ENCODE results near the gene C1QTNF12. TPM values are rescaled to one million over a fixed set of nuclear protein-coding genes. Genes with fewer than 3 reads are reported as not detected.

The C1QTNF12 gene
- polyA plus RNA-seq, 2 donors = 1.6 to 3.0 TPM

- Histone ChIP-seq H3K27ac (ENCODE audit: low read depth in 2 of 2, low read length in 1 of 2) (no peak overlapping the region), H3K4me1 (ENCODE audit: control insufficient read depth in 2 of 2, insufficient read depth in 2 of 2, low read length in 1 of 2) (peaks cover 0 to 23% of the 10 kb centered on the region in 2 donors), H3K27me3 (ENCODE audit: control insufficient read depth in 1 of 2, insufficient read depth in 2 of 2, low read length in 2 of 2) (peaks cover 0 to 2% of the 10 kb centered on the region in 2 donors), H3K9me3 (ENCODE audit: control insufficient read depth in 2 of 2, insufficient read depth in 1 of 2, low read depth in 1 of 2, low read length in 1 of 2) (no peaks in the 10 kb centered on the region), H3K36me3 (ENCODE audit: control insufficient read depth in 2 of 2, insufficient read depth in 2 of 2, low read length in 1 of 2) (no peaks in the 10 kb centered on the region), H3K4me3 (ENCODE audit: low read depth in 1 of 2, low read length in 2 of 2) (no peak overlapping the region)
- 67 to 75% methylated on average over 14 of the region's 14 CpGs for WGBS, 2 donors
Observed at GRCh38 chr1:1282998-1283397, 36.5 kb upstream of the C1QTNF12 start.

GRCh38 chr1:1281533-1282321 lies 35.2 kb upstream of the C1QTNF12 start:
- H3K36me3 ChIP-seq (ENCODE audit: control insufficient read depth in 2 of 2, insufficient read depth in 2 of 2, low read length in 1 of 2) = no peaks in the 10 kb centered on the region
- H3K4me1 ChIP-seq (ENCODE audit: control insufficient read depth in 2 of 2, insufficient read depth in 2 of 2, low read length in 1 of 2) = peaks cover 0 to 23% of the 10 kb centered on the region in 2 donors
- H3K27me3 ChIP-seq (ENCODE audit: control insufficient read depth in 1 of 2, insufficient read depth in 2 of 2, low read length in 2 of 2) = no peaks in the 10 kb centered on the region
- WGBS, 2 donors = 37% methylated on average over 26 of the region's 26 CpGs
- peak overlapping the region; percentile 81 to 89 for H3K27ac ChIP-seq (ENCODE audit: low read depth in 2 of 2, low read length in 1 of 2)
- no peaks in the 10 kb centered on the region for H3K9me3 ChIP-seq (ENCODE audit: control insufficient read depth in 2 of 2, insufficient read depth in 1 of 2, low read depth in 1 of 2, low read length in 1 of 2)
- H3K4me3 ChIP-seq (ENCODE audit: low read depth in 1 of 2, low read length in 2 of 2) = no peak overlapping the region

- Histone ChIP-seq H3K4me1 (ENCODE audit: control insufficient read depth in 2 of 2, insufficient read depth in 2 of 2, low read length in 1 of 2) (peaks cover 0 to 23% of the 10 kb centered on the region in 2 donors), H3K4me3 (ENCODE audit: low read depth in 1 of 2, low read length in 2 of 2) (no peak overlapping the region), H3K36me3 (ENCODE audit: control insufficient read depth in 2 of 2, insufficient read depth in 2 of 2, low read length in 1 of 2) (no peaks in the 10 kb centered on the region), H3K9me3 (ENCODE audit: control insufficient read depth in 2 of 2, insufficient read depth in 1 of 2, low read depth in 1 of 2, low read length in 1 of 2) (no peaks in the 10 kb centered on the region), H3K27ac (ENCODE audit: low read depth in 2 of 2, low read length in 1 of 2) (peak overlapping the region; percentile 81 to 89), H3K27me3 (ENCODE audit: control insufficient read depth in 1 of 2, insufficient read depth in 2 of 2, low read length in 2 of 2) (no peaks in the 10 kb centered on the region)
- WGBS, 2 donors = 89 to 91% methylated on average over 21 of the region's 21 CpGs
Observed at GRCh38 chr1:1280782-1281481, 34.4 kb upstream of the C1QTNF12 start.

- H3K4me1 ChIP-seq (ENCODE audit: control insufficient read depth in 2 of 2, insufficient read depth in 2 of 2, low read length in 1 of 2) = peaks cover 9 to 24% of the 10 kb centered on the region in 2 donors
- H3K36me3 ChIP-seq (ENCODE audit: control insufficient read depth in 2 of 2, insufficient read depth in 2 of 2, low read length in 1 of 2) = no peaks in the 10 kb centered on the region
- no peak overlapping the region for H3K4me3 ChIP-seq (ENCODE audit: low read depth in 1 of 2, low read length in 2 of 2)
- 88 to 91% methylated on average over 16 to 17 of the region's 17 CpGs for WGBS, 2 donors
- H3K27me3 ChIP-seq (ENCODE audit: control insufficient read depth in 1 of 2, insufficient read depth in 2 of 2, low read length in 2 of 2) = no peaks in the 10 kb centered on the region
- no peak overlapping the region for H3K27ac ChIP-seq (ENCODE audit: low read depth in 2 of 2, low read length in 1 of 2)
- no peaks in the 10 kb centered on the region for H3K9me3 ChIP-seq (ENCODE audit: control insufficient read depth in 2 of 2, insufficient read depth in 1 of 2, low read depth in 1 of 2, low read length in 1 of 2)
Observed at GRCh38 chr1:1279028-1279427, 32.5 kb upstream of the C1QTNF12 start.

GRCh38 chr1:1278620-1279019 lies 32.1 kb upstream of the C1QTNF12 start:
- 88 to 95% methylated on average over 13 of the region's 13 CpGs for WGBS, 2 donors
- H3K4me3 ChIP-seq (ENCODE audit: low read depth in 1 of 2, low read length in 2 of 2) = no peak overlapping the region
- no peak overlapping the region for H3K27ac ChIP-seq (ENCODE audit: low read depth in 2 of 2, low read length in 1 of 2)
- no peaks in the 10 kb centered on the region for H3K9me3 ChIP-seq (ENCODE audit: control insufficient read depth in 2 of 2, insufficient read depth in 1 of 2, low read depth in 1 of 2, low read length in 1 of 2)
- H3K27me3 ChIP-seq (ENCODE audit: control insufficient read depth in 1 of 2, insufficient read depth in 2 of 2, low read length in 2 of 2) = no peaks in the 10 kb centered on the region
- H3K4me1 ChIP-seq (ENCODE audit: control insufficient read depth in 2 of 2, insufficient read depth in 2 of 2, low read length in 1 of 2) = peaks cover 9 to 21% of the 10 kb centered on the region in 2 donors
- no peaks in the 10 kb centered on the region for H3K36me3 ChIP-seq (ENCODE audit: control insufficient read depth in 2 of 2, insufficient read depth in 2 of 2, low read length in 1 of 2)

GRCh38 chr1:1275836-1276235 lies 29.3 kb upstream of the C1QTNF12 start:
- Histone ChIP-seq H3K27ac (ENCODE audit: low read depth in 2 of 2, low read length in 1 of 2) (no peak overlapping the region), H3K4me1 (ENCODE audit: control insufficient read depth in 2 of 2, insufficient read depth in 2 of 2, low read length in 1 of 2) (peaks cover 13 to 18% of the 10 kb centered on the region in 2 donors), H3K9me3 (ENCODE audit: control insufficient read depth in 2 of 2, insufficient read depth in 1 of 2, low read depth in 1 of 2, low read length in 1 of 2) (no peaks in the 10 kb centered on the region), H3K4me3 (ENCODE audit: low read depth in 1 of 2, low read length in 2 of 2) (no peak overlapping the region), H3K27me3 (ENCODE audit: control insufficient read depth in 1 of 2, insufficient read depth in 2 of 2, low read length in 2 of 2) (no peaks in the 10 kb centered on the region), H3K36me3 (ENCODE audit: control insufficient read depth in 2 of 2, insufficient read depth in 2 of 2, low read length in 1 of 2) (peaks cover 0 to 6% of the 10 kb centered on the region in 2 donors)
- WGBS, 2 donors = 75 to 78% methylated on average over 9 of the region's 9 CpGs

- 87 to 89% methylated on average over 15 of the region's 15 CpGs for WGBS, 2 donors
- H3K36me3 ChIP-seq (ENCODE audit: control insufficient read depth in 2 of 2, insufficient read depth in 2 of 2, low read length in 1 of 2) = peaks cover 0 to 6% of the 10 kb centered on the region in 2 donors
- H3K27me3 ChIP-seq (ENCODE audit: control insufficient read depth in 1 of 2, insufficient read depth in 2 of 2, low read length in 2 of 2) = no peaks in the 10 kb centered on the region
- H3K4me3 ChIP-seq (ENCODE audit: low read depth in 1 of 2, low read length in 2 of 2) = no peak overlapping the region
- H3K9me3 ChIP-seq (ENCODE audit: control insufficient read depth in 2 of 2, insufficient read depth in 1 of 2, low read depth in 1 of 2, low read length in 1 of 2) = no peaks in the 10 kb centered on the region
- peaks cover 13 to 26% of the 10 kb centered on the region in 2 donors for H3K4me1 ChIP-seq (ENCODE audit: control insufficient read depth in 2 of 2, insufficient read depth in 2 of 2, low read length in 1 of 2)
- H3K27ac ChIP-seq (ENCODE audit: low read depth in 2 of 2, low read length in 1 of 2) = no peak overlapping the region
Observed at GRCh38 chr1:1274931-1275431, 28.5 kb upstream of the C1QTNF12 start.

GRCh38 chr1:1274299-1274930 lies 27.9 kb upstream of the C1QTNF12 start:
- 24 to 26% methylated on average over 31 of the region's 31 CpGs for WGBS, 2 donors
- H3K4me3 ChIP-seq (ENCODE audit: low read depth in 1 of 2, low read length in 2 of 2) = peak overlapping the region; percentile 83 to 90
- peak overlapping the region; percentile 68 to 85 for H3K27ac ChIP-seq (ENCODE audit: low read depth in 2 of 2, low read length in 1 of 2)
- peaks cover 13 to 29% of the 10 kb centered on the region in 2 donors for H3K4me1 ChIP-seq (ENCODE audit: control insufficient read depth in 2 of 2, insufficient read depth in 2 of 2, low read length in 1 of 2)
- H3K36me3 ChIP-seq (ENCODE audit: control insufficient read depth in 2 of 2, insufficient read depth in 2 of 2, low read length in 1 of 2) = peaks cover 0 to 6% of the 10 kb centered on the region in 2 donors
- H3K27me3 ChIP-seq (ENCODE audit: control insufficient read depth in 1 of 2, insufficient read depth in 2 of 2, low read length in 2 of 2) = no peaks in the 10 kb centered on the region
- no peaks in the 10 kb centered on the region for H3K9me3 ChIP-seq (ENCODE audit: control insufficient read depth in 2 of 2, insufficient read depth in 1 of 2, low read depth in 1 of 2, low read length in 1 of 2)

- H3K4me3 ChIP-seq (ENCODE audit: low read depth in 1 of 2, low read length in 2 of 2) = peak within 1 kb of the TSS; percentile 83 to 90
- peaks cover 13 to 29% of the 10 kb centered on the region in 2 donors for H3K4me1 ChIP-seq (ENCODE audit: control insufficient read depth in 2 of 2, insufficient read depth in 2 of 2, low read length in 1 of 2)
- 0 to 1% methylated on average over 73 to 105 of the region's 105 CpGs for WGBS, 2 donors
- peak within 1 kb of the TSS; percentile 85 to 87 for H3K27ac ChIP-seq (ENCODE audit: low read depth in 2 of 2, low read length in 1 of 2)
- peaks cover 0 to 6% of the 10 kb centered on the region in 2 donors for H3K36me3 ChIP-seq (ENCODE audit: control insufficient read depth in 2 of 2, insufficient read depth in 2 of 2, low read length in 1 of 2)
- no peaks in the 10 kb centered on the region for H3K27me3 ChIP-seq (ENCODE audit: control insufficient read depth in 1 of 2, insufficient read depth in 2 of 2, low read length in 2 of 2)
- no peaks in the 10 kb centered on the region for H3K9me3 ChIP-seq (ENCODE audit: control insufficient read depth in 2 of 2, insufficient read depth in 1 of 2, low read depth in 1 of 2, low read length in 1 of 2)
Observed at GRCh38 chr1:1273512-1274298, 27.2 kb upstream of the C1QTNF12 start, which contains the start of gene UBE2J2. Gene UBE2J2, minus strand, starts transcription at chr1:1273854. Its CDS starts 5,862 bp downstream, at chr1:1267992.
